ENCODE measurements around the gene JPH3. TPM values are rescaled to one million over a fixed set of nuclear protein-coding genes. Genes with fewer than 3 reads are reported as not detected.

JPH3 gene
- total RNA-seq, 2 experiments from 2014 or later: 0.07 to 0.14 TPM

DNA sequence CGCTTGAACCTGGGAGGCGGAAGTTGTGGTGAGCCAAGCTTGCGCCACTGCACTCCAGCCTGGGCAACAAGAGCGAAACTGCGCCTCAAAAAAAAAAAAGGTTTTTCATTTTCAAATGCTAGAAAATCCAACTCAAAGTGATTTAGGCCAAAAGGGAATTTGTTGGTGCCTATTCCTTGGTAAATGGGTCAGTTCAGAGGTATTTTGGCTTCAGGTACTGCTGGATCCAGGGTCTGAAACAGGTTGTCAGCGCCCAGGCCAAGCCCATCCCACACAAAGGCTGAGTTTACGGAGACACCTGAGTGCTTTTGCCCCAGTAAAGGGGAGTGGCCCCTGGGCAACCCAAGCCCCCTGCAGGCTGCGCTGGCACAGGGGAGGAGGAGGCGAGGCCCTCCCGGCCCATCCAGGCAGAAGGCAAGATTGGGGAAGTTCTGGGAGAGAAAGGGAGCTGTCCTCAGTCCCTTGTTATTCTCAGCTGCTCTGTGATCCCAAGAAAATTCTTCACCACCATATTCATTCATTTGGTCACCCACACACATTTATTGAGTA is 8.5 kb upstream of the JPH3 start:
- Mint-ChIP-seq H3K27ac (no peak overlapping the region), H3K4me3 (no peak overlapping the region), H3K27me3 (ENCODE audit: low read depth) (peaks cover 11% of the 10 kb centered on the region), H3K36me3 (ENCODE audit: low read depth) (no peaks in the 10 kb centered on the region), H3K4me1 (ENCODE audit: low read depth) (peaks cover 3% of the 10 kb centered on the region), H3K9me3 (no peaks in the 10 kb centered on the region)
- intact Hi-C loops (cut with micrococcal nuclease): no loop called here
- DNase-seq: no peak
- CTCF ChIA-PET: no interaction called here

DNA sequence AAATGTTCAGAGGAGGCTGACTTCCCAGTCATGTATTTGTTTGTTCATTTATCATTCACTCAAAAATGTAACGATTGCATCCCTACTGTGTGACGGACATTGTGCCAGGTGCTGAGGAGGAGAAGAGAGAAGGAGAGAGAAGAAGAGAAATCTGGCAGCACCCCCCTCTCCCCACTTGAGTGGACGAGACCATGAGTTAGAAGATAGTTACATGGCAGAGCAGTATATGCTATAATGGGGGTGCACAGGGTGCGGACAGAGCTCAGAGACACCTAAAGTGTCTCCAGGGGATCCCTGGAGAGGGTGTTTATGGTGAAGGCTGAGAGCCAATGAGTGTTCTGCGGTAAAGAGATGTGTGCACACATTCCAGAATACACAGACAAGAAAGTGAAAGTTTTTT is 6.6 kb upstream of the JPH3 start:
- Mint-ChIP-seq H3K36me3 (ENCODE audit: low read depth) (no peaks in the 10 kb centered on the region), H3K27ac (no peak overlapping the region), H3K4me3 (no peak overlapping the region), H3K9me3 (no peaks in the 10 kb centered on the region), H3K27me3 (ENCODE audit: low read depth) (peaks cover 24% of the 10 kb centered on the region), H3K4me1 (ENCODE audit: low read depth) (peaks cover 2% of the 10 kb centered on the region)
- intact Hi-C loops (cut with micrococcal nuclease): no loop called here
- no peak for DNase-seq
- CTCF ChIA-PET: no interaction called here

DNA sequence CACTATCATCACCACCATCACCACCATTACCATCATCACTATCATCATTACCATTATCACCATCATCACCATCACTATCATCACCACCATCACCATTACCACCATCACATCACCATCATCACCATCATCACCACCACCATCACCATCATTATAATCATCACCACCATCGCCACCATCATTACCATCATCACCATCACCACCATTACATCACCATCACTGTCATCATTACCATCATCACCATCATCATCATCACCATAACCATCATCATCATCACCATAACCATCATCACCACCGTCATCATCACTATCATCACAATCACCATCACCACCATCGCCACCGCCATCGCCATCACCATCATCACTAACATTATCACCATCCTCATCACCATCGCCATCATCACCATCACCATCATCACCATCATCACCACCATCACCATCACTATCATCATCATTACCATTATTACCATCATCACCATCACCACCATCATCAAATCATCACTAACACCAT is 4.9 kb upstream of the JPH3 start:
- CTCF ChIA-PET: no interaction called here

DNA sequence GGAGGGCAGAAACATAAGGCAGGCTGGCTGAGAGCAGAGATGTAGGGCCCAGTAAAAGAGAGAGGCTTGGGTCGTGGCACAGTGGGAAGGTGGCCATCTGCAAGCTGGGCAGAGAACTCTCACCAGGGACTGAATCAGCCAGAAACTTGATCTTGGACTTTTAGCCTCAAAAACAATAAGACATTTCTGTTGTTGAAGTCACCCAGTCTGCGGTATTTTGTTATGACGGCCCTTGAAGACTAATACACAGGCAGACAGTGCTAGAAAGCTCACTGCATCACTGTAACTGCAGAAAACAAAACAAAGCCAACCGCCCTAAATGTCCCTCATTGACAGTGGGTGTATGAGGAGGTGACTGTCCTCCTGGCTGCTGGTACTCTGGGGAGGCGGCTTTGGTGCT is 3.9 kb upstream of the JPH3 start:
- intact Hi-C loops (cut with micrococcal nuclease): no loop called here
- H3K4me3 Mint-ChIP-seq: no peak overlapping the region
- H3K27ac Mint-ChIP-seq: no peak overlapping the region
- DNase-seq: no peak
- no peaks in the 10 kb centered on the region for H3K9me3 Mint-ChIP-seq
- H3K4me1 Mint-ChIP-seq (ENCODE audit: low read depth): peaks cover 6% of the 10 kb centered on the region
- no peaks in the 10 kb centered on the region for H3K36me3 Mint-ChIP-seq (ENCODE audit: low read depth)
- peaks cover 33% of the 10 kb centered on the region for H3K27me3 Mint-ChIP-seq (ENCODE audit: low read depth)
- CTCF ChIA-PET: no interaction called here

More for the DNA sequence above, 4.9 kb upstream of the JPH3 start:
- Mint-ChIP-seq H3K9me3 (no peaks in the 10 kb centered on the region), H3K36me3 (ENCODE audit: low read depth) (no peaks in the 10 kb centered on the region), H3K27ac (no peak overlapping the region), H3K27me3 (ENCODE audit: low read depth) (peaks cover 29% of the 10 kb centered on the region), H3K4me1 (ENCODE audit: low read depth) (peaks cover 2% of the 10 kb centered on the region), H3K4me3 (no peak overlapping the region)
- DNase-seq: no peak
- intact Hi-C loops (cut with micrococcal nuclease): no loop called here

DNA sequence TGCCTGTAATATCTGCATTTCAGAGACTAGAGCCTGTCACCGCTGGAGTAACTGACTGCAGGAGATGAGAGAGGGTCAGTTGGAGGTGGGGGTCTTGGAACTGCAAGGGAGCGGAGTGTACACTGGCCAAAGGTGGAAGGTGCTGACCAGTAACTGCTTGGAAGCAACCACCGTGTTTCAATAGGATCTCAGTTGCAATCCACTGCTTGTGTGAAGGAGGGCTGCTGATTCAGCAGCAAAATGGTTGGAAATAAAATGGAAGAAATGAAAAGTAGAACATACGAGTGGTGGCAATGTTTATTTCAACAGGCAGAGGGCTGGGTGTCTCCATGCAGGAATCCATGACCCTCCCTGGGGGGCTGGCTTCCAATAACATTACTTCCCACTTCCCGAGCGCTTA is 2.1 kb upstream of the JPH3 start:
- CTCF ChIA-PET: no interaction called here
- Mint-ChIP-seq H3K36me3 (ENCODE audit: low read depth) (no peaks in the 10 kb centered on the region), H3K9me3 (no peaks in the 10 kb centered on the region), H3K27ac (no peak overlapping the region), H3K4me3 (no peak overlapping the region), H3K4me1 (ENCODE audit: low read depth) (peaks cover 13% of the 10 kb centered on the region), H3K27me3 (ENCODE audit: low read depth) (peaks cover 45% of the 10 kb centered on the region)
- intact Hi-C loops (cut with micrococcal nuclease): no loop called here
- DNase-seq: no peak

DNA sequence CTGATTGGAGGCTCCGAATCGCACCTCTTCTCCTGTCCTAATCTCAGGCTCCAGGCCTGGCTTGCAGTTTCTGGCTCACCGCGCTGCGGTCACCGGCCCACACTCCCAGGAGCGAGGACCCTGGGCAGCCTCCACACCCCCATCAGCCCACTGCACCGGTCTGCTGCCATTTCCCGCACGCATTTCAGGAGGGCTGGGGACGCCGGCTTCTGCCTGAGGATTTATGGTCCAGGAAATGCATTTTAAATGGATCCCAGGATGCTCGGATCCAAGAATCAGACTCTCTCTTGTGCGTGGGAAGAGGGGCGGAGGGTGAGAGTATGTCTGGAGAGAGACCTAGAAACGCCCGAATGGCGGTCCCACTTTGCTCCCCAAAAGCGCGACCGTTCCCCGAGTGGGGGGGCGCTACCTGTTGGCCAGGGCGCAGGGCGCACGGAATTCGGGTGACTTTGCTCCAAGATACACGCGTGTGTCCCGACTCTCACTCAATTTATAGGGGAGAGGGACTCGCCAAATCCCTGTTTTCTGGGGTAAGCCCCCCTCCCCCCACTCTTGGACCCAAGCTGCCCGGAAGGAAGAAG is 817 bp upstream of the JPH3 start:
- CTCF ChIA-PET: no interaction called here
- Mint-ChIP-seq H3K4me1 (ENCODE audit: low read depth) (peaks cover 13% of the 10 kb centered on the region), H3K27ac (no peak overlapping the region), H3K4me3 (peak overlapping the region; percentile 25), H3K27me3 (ENCODE audit: low read depth) (peaks cover 52% of the 10 kb centered on the region), H3K36me3 (ENCODE audit: low read depth) (no peaks in the 10 kb centered on the region), H3K9me3 (no peaks in the 10 kb centered on the region)
- DNase-seq: no peak
- intact Hi-C loops (cut with micrococcal nuclease): no loop called here

DNA sequence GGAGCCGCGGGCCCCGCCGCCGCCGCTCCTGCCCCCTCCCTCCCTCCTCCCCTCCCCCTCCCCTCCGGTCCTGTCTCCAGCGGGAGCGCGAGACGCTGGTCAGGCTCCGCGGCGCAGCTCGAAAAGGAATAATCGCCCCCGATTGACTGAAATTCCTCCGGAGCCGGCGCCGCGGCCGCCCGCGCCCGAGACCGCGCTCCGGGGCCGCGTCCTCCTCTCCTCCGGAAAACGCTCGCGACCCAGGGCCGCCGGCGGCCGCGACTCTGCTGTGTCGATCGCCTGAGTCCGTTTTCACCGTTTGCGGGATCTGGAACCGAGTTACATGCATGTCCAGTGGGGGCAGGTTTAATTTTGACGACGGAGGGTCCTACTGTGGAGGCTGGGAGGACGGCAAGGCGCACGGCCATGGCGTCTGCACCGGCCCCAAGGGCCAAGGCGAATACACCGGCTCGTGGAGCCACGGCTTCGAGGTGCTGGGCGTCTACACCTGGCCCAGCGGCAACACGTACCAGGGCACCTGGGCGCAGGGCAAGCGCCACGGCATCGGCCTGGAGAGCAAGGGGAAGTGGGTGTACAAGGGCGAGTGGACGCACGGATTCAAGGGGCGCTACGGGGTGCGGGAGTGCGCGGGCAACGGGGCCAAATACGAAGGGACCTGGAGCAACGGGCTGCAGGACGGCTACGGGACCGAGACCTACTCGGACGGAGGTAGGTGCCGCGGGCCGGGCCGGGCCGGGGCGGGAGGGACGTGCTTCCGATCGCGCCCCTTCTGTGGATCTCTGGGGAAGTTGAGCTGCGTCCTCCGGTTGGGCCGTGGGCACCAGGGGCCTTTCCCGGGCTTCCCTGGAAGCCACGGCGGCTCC is 744 bp downstream of the JPH3 start:
- no peaks in the 10 kb centered on the region for H3K9me3 Mint-ChIP-seq
- H3K27me3 Mint-ChIP-seq (ENCODE audit: low read depth): peaks cover 56% of the 10 kb centered on the region
- no peak overlapping the region for H3K27ac Mint-ChIP-seq
- no peak for DNase-seq
- peaks cover 13% of the 10 kb centered on the region for H3K4me1 Mint-ChIP-seq (ENCODE audit: low read depth)
- H3K36me3 Mint-ChIP-seq (ENCODE audit: low read depth): no peaks in the 10 kb centered on the region
- CTCF ChIA-PET: no interaction called here
- intact Hi-C loops (cut with micrococcal nuclease): no loop called here
- peak overlapping the region; percentile 54 for H3K4me3 Mint-ChIP-seq

DNA sequence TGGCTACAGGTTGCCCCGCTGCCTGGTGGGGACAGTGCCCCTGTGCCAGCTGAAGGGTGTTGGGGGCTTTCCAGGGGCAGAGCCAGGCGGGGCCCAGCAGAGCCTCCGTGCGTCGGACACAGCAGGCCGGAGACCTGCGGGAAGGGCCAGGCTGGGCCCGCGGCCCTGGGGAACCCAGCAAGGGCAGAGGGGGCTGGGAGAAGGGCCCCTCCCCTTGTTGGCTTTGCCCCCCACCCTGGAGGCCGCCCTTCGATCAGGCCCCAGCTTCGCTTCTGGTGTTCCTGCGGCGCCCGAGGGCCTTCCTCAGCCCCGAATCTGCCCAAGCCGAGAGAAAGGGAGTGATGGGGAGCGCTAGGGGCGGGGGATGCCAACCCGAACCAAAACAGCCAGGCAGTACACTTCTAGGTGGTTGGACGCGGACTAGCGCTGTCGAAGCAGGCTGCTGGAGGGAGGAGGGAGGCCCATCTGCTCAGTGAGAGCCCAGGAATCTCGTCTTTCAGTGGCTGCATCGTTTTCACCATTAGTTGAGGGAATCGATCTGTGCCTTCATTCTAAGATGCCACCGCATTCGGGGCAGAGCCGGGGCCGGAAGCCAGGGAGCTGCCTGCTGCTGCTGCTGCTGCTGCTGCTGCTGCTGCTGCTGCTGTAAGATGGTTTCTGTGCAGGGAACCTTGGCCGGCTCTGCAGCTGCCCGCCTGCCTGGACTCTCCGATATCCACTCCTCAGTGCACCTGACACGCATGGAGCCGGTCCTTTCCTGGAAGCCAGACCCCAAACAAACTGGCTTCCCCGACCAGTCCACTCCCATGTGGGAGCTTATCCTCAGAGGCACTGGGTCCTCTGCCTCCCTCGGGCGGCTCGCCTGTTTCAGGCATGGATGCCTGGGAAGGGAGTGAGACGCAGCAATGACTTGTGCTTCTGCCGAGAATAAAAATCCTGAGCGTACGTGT is 1.7 kb downstream of the JPH3 start:
- H3K36me3 Mint-ChIP-seq (ENCODE audit: low read depth): no peaks in the 10 kb centered on the region
- H3K27ac Mint-ChIP-seq: no peak overlapping the region
- intact Hi-C loops (cut with micrococcal nuclease): no loop called here
- no peak for DNase-seq
- peaks cover 58% of the 10 kb centered on the region for H3K27me3 Mint-ChIP-seq (ENCODE audit: low read depth)
- H3K4me1 Mint-ChIP-seq (ENCODE audit: low read depth): peaks cover 13% of the 10 kb centered on the region
- no peak overlapping the region for H3K4me3 Mint-ChIP-seq
- CTCF ChIA-PET: no interaction called here
- no peaks in the 10 kb centered on the region for H3K9me3 Mint-ChIP-seq

DNA sequence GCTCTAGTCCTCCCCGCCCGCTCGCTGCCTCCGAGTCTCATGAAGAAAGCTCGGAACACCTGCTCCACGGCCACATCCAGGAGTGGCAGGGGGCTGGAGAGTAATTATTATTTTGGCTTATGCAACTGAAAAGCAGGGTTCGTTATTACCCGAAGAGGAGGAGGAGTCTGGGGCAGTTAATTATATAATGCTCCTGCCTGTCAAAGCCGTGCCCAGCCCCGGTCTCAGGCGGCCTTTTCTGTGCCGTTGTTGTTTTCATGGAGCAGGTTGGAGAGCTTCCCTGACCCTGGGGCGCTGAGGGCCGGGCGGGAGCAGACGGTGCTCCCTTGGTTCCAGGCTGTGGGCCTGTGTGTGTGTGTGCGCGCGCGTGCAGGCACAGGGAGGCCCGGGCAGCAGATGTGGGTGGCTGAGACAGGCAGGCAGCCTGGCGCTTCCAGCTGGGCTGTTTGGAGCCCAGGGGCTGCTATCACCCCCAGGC is 2.4 kb downstream of the JPH3 start:
- Mint-ChIP-seq H3K4me3 (no peak overlapping the region), H3K27ac (no peak overlapping the region)
- CTCF ChIA-PET: no interaction called here

DNA sequence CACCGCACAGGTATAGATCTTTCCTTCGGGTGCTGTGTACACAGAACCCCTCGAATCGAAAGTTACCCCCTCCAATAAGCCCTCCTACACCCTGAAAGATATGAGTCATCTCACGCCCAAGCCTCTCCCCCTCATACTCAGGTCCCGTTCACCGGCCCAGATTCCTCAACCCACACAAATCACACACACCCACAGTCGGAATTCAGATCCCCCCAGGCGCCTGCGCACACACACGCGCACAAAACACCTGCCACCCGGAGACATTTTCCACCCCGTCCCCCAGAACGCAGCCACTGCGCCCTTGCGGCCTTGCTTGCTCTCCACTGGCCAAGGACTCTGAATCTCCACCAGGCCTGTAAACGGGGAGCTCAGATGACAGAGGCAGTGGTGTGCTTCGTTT is 4.9 kb downstream of the JPH3 start:
- no peak overlapping the region for H3K4me3 Mint-ChIP-seq
- H3K9me3 Mint-ChIP-seq: no peaks in the 10 kb centered on the region
- H3K4me1 Mint-ChIP-seq (ENCODE audit: low read depth): peaks cover 13% of the 10 kb centered on the region
- H3K27ac Mint-ChIP-seq: no peak overlapping the region
- DNase-seq: no peak
- H3K36me3 Mint-ChIP-seq (ENCODE audit: low read depth): no peaks in the 10 kb centered on the region
- intact Hi-C loops (cut with micrococcal nuclease): no loop called here
- H3K27me3 Mint-ChIP-seq (ENCODE audit: low read depth): peaks cover 35% of the 10 kb centered on the region
- CTCF ChIA-PET: no interaction called here

More for the DNA sequence above, 2.4 kb downstream of the JPH3 start:
- Mint-ChIP-seq H3K9me3 (no peaks in the 10 kb centered on the region), H3K27me3 (ENCODE audit: low read depth) (peaks cover 52% of the 10 kb centered on the region), H3K4me1 (ENCODE audit: low read depth) (peaks cover 13% of the 10 kb centered on the region), H3K36me3 (ENCODE audit: low read depth) (no peaks in the 10 kb centered on the region)
- intact Hi-C loops (cut with micrococcal nuclease): no loop called here
- no peak for DNase-seq

DNA sequence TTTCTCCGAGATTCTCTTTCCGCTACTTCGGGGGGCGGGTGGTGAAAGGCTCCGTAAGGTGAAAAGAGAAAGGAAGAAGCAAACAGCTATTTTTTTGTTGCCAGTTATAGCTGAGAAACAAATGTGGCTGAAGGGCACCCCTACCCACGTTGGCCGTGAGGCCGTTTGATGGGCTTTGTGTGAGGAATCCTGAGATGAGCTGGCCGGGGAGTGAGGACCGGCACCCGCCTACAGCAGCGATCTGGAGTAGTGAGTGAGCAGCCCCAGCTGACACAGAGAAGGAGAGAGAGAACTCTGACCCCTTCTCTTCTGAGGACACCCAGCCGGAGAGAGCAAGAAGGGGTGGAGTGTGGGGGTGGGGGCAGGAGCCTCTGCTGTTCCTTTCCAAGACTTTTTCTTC is 5.6 kb downstream of the JPH3 start:
- peaks cover 34% of the 10 kb centered on the region for H3K27me3 Mint-ChIP-seq (ENCODE audit: low read depth)
- no peak overlapping the region for H3K4me3 Mint-ChIP-seq
- intact Hi-C loops (cut with micrococcal nuclease): no loop called here
- H3K9me3 Mint-ChIP-seq: no peaks in the 10 kb centered on the region
- peaks cover 12% of the 10 kb centered on the region for H3K4me1 Mint-ChIP-seq (ENCODE audit: low read depth)
- no peaks in the 10 kb centered on the region for H3K36me3 Mint-ChIP-seq (ENCODE audit: low read depth)
- no peak for DNase-seq
- no peak overlapping the region for H3K27ac Mint-ChIP-seq
- CTCF ChIA-PET: interaction anchor here (0.6 kb wide), 1 partner anchor 69 kb away, joined by 3 read pairs; no protein-coding TSS in a partner anchor
